Suprapubic skin (tissue), 4 donors: ENCODE data around the gene EMC1. TPM values are rescaled to one million over a fixed set of nuclear protein-coding genes. Genes with fewer than 3 reads are reported as not detected.
A peak's percentile ranks its signal among the peaks of the same experiment; 100 is the strongest.
"Not testable (repeated sequence)": the region's sequence is repeated elsewhere in the genome, so short reads cannot be mapped to it uniquely, and the experiment has no call there.

Source experiments
- DNase-seq, 2 donors: peaks; one replicate each; pipeline ENCODE4 v3.0.0-alpha.2; 2019; ENCODE audit warnings: low spot score in 2 of 2
- H3K27ac ChIP-seq: fragments of 200-600 bp; sonication (generic); one replicate; pipeline ENCODE4 v1.5.1; 2019
- H3K27me3 ChIP-seq: fragments of 200-600 bp; sonication (generic); one replicate; pipeline ENCODE4 v1.5.1; 2019
- H3K36me3 ChIP-seq: fragments of 200-600 bp; sonication (generic); one replicate; pipeline ENCODE4 v1.5.1; 2019
- H3K4me1 ChIP-seq: fragments of 200-600 bp; sonication (generic); one replicate; pipeline ENCODE4 v1.5.1; 2019
- H3K4me3 ChIP-seq: fragments of 200-600 bp; sonication (generic); one replicate; pipeline ENCODE4 v1.5.1; 2019; ENCODE audit warnings: mild to moderate bottlenecking
- H3K9me3 ChIP-seq: fragments of 200-600 bp; sonication (generic); one replicate; pipeline ENCODE4 v1.5.1; 2019
- EP300 ChIP-seq: sonication (generic); formaldehyde crosslinking; IDR thresholded peaks from one replicate; pipeline ENCODE4 v1.6.1; 2017; ENCODE audit warnings: antibody characterized with exemption
- POLR2A ChIP-seq, 2 donors: fragments of 450-650 bp; IDR thresholded peaks; one replicate each; pipeline ENCODE4 v1.6.1; 2017; ENCODE audit warnings: antibody characterized with exemption in 2 of 2, mild to moderate bottlenecking in 2 of 2, moderate library complexity in 2 of 2
- POLR2AphosphoS5 ChIP-seq, 3 donors: sonication (generic); formaldehyde crosslinking; IDR thresholded peaks; one replicate each; pipeline ENCODE4 v1.6.1; 2017; ENCODE audit warnings: antibody characterized with exemption in 3 of 3
- WGBS: methylation state at CpG from one replicate; pipeline ENCODE4 v1.1.5; 2018; 5-methylcytosine and 5-hydroxymethylcytosine counted together
- total RNA-seq, 4 donors: library from RNA; depleted of rRNA; stranded (reverse); fragments of >200 nt; gene quantifications; one replicate each; pipeline ENCODE4 v1.1.0, GENCODE V29; 2016
- TF ChIP-seq, protein P1 (sequence below), 2 donors: fragments of 200-600 bp in 1 of 2; fragments of 450-650 bp in 1 of 2; sonication (generic) in 1 of 2; IDR thresholded peaks; one replicate each; pipeline ENCODE4 v1.5.1; 2016 to 2019; ENCODE audit warnings: antibody characterized with exemption in 2 of 2, mild to moderate bottlenecking in 1 of 2, moderate library complexity in 1 of 2

The EMC1 gene
- total RNA-seq, 4 donors from 2014 or later: 33.5 to 83.4 (median 48.9) TPM

DNA sequence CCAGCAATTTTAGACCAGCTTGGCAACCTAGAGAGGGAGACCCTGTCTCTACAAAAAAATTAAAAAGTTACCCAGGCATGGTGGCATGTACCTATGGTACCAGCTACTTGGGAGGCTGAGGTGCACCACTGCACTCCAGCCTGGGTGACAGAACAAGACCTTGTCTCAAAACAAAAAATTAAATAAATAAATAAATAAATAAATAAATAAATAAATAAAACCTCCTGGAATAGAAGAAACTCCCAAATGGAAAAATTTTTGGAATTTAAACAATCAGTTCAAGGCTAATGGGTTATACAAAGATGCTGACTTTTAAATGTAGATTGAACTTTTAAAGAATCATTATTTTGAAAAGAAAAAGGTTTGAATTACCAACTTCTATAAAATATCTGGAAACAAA is 63.5 kb downstream of the EMC1 start:
- Histone ChIP-seq H3K4me3 (no peak overlapping the region), H3K9me3 (no peaks in the 10 kb centered on the region), H3K36me3 (peaks cover 98% of the 10 kb centered on the region), H3K27me3 (no peaks in the 10 kb centered on the region), H3K27ac (no peak overlapping the region), H3K4me1 (no peaks in the 10 kb centered on the region)
- no peak for TF ChIP-seq POLR2AphosphoS5 (IDR thresholded peaks at IDR 0.05)
- no peak for TF ChIP-seq POLR2A (IDR thresholded peaks at IDR 0.05)
- TF ChIP-seq EP300: no peak
- TF ChIP-seq, protein P1, sequence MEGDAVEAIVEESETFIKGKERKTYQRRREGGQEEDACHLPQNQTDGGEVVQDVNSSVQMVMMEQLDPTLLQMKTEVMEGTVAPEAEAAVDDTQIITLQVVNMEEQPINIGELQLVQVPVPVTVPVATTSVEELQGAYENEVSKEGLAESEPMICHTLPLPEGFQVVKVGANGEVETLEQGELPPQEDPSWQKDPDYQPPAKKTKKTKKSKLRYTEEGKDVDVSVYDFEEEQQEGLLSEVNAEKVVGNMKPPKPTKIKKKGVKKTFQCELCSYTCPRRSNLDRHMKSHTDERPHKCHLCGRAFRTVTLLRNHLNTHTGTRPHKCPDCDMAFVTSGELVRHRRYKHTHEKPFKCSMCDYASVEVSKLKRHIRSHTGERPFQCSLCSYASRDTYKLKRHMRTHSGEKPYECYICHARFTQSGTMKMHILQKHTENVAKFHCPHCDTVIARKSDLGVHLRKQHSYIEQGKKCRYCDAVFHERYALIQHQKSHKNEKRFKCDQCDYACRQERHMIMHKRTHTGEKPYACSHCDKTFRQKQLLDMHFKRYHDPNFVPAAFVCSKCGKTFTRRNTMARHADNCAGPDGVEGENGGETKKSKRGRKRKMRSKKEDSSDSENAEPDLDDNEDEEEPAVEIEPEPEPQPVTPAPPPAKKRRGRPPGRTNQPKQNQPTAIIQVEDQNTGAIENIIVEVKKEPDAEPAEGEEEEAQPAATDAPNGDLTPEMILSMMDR (IDR thresholded peaks at IDR 0.05): no peak
- no peak for DNase-seq

DNA sequence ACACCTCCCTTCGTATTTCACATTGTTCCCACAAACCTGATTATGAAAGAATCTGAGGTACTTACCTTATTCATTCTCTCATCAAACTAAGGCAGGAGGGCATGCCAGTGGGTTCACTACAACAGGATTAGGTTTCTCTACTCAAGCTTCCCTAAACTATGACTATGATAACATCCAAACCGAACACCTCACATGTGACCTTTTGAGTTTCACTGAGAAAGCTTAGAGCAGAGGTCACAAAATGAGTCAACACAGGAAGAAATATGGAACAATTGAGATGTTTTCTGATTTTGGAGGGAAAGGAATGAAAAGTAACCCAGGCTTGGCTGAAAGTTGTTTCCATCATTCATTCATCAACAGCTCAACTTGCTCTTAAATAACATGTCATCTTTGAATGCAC is 65.3 kb downstream of the EMC1 start:
- WGBS: 74% methylated on average over 2 of the region's 2 CpGs
- no peak for DNase-seq
- Histone ChIP-seq H3K9me3 (no peaks in the 10 kb centered on the region), H3K27ac (no peak overlapping the region), H3K36me3 (peaks cover 98% of the 10 kb centered on the region), H3K4me3 (no peak overlapping the region), H3K4me1 (no peaks in the 10 kb centered on the region), H3K27me3 (no peaks in the 10 kb centered on the region)
- TF ChIP-seq POLR2AphosphoS5 (IDR thresholded peaks at IDR 0.05): no peak
- no peak for TF ChIP-seq POLR2A (IDR thresholded peaks at IDR 0.05)
- TF ChIP-seq, protein P1 (IDR thresholded peaks at IDR 0.05): no peak
- TF ChIP-seq EP300: no peak

DNA sequence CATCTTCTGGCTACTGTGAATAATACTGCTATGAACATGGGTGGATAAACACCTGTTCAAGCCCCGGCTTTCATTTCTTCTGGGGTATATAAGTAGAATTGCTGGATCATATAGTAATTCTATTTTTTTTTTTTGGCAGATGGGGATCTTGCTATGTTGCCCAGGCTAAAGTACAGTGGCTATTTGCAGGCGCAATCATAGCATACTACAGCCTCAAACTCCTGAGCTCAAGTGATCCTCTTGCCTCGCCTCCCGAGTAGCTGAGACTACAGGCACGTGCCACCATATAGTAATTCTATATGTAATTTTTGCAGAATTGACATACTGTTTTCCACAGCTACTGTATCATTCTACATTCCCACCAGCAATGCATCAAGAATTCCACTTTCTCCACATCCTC is 69.1 kb downstream of the EMC1 start:
- WGBS: 94% methylated on average over 5 of the region's 5 CpGs
- Histone ChIP-seq H3K27ac (no peak overlapping the region), H3K27me3 (no peaks in the 10 kb centered on the region), H3K9me3 (no peaks in the 10 kb centered on the region), H3K4me1 (no peaks in the 10 kb centered on the region), H3K36me3 (peaks cover 92% of the 10 kb centered on the region), H3K4me3 (no peak overlapping the region)
- DNase-seq: no peak
- TF ChIP-seq POLR2AphosphoS5 (IDR thresholded peaks at IDR 0.05) (no peak), POLR2A (IDR thresholded peaks at IDR 0.05) (no peak), EP300 (no peak)
- TF ChIP-seq, protein P1 (IDR thresholded peaks at IDR 0.05): no peak

DNA sequence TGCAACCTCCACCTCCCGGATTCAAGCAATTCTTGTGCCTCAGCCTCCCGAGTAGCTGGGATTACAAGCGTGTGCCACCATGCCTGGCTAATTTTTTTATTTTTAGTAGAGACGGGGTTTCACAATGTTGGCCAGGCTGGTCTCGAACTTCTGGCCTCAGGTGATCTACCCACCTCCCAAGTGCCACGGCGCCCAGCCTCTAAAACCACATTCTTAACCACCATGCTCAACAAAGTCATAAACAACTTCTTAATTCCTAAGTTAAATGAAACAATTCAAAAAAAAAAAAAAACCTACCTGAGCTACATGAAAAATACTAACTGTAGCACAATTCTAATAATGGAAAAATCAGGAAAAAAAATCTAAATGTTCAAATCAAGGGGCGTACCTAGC is 71.1 kb downstream of the EMC1 start:
- H3K36me3 ChIP-seq: peaks cover 92% of the 10 kb centered on the region
- not testable (repeated sequence) for DNase-seq, H3K4me3 ChIP-seq, H3K27me3 ChIP-seq, H3K27ac ChIP-seq, H3K4me1 ChIP-seq, H3K9me3 ChIP-seq
- WGBS: 93% methylated on average over 8 of the region's 8 CpGs

DNA sequence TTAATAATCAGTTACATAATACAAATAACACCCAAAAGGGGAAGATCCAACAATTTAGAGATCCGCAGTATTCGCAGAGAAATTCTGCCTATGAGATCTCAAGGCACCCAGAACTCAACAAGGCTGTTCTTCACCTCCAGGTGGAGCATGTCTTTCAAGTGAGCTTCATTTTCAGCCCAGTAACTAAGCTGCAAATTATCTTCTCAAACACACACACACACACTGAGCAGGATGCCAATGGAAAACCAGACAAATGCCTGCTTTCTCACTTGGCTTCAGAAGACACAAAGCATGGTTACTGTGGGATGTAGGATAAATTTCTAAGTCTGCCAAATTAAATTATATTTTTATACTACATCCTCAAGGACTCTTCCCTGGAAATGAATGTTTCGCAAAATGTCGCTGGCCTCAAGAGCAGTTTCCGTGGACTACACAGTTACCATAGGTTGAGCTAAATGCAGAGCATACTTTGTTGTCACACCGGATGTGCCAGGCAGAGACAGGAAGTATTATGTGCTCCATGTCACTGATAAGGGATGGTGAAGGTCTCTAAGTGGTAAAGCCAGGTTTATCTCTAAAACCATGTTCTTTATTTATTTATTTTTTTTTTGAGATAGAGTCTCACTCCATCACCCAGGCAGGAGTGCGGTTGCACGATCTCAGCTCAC is 71.6 kb downstream of the EMC1 start:
- H3K36me3 ChIP-seq: peaks cover 92% of the 10 kb centered on the region
- no peak for DNase-seq
- no peak for TF ChIP-seq EP300
- TF ChIP-seq, protein P1 (IDR thresholded peaks at IDR 0.05): peak in 1 of 2 donors; percentile 15

More for the DNA sequence above, 71.6 kb downstream of the EMC1 start:
- Histone ChIP-seq H3K27me3 (no peaks in the 10 kb centered on the region), H3K9me3 (no peaks in the 10 kb centered on the region), H3K27ac (no peak overlapping the region), H3K4me1 (no peaks in the 10 kb centered on the region), H3K4me3 (no peak overlapping the region)
- WGBS: 93% methylated on average over 8 of the region's 8 CpGs
